22Rv1 (cell line): ENCODE data around the gene PVR.

Experiments used
- H3K27ac ChIP-seq: fragments of 450-650 bp; 2 replicates; pipeline ENCODE4 v1.5.1; 2017
- ZFX ChIP-seq: fragments of 450-650 bp; IDR thresholded peaks from 2 replicates; pipeline ENCODE4 v1.6.1; 2017; ENCODE audit warnings: antibody characterized with exemption, borderline replicate concordance
- TF ChIP-seq, protein P1 (sequence below): fragments of 450-650 bp; IDR thresholded peaks from 2 replicates; pipeline ENCODE4 v1.5.1; 2017; ENCODE audit warnings: mild to moderate bottlenecking

The PVR gene, protein sequence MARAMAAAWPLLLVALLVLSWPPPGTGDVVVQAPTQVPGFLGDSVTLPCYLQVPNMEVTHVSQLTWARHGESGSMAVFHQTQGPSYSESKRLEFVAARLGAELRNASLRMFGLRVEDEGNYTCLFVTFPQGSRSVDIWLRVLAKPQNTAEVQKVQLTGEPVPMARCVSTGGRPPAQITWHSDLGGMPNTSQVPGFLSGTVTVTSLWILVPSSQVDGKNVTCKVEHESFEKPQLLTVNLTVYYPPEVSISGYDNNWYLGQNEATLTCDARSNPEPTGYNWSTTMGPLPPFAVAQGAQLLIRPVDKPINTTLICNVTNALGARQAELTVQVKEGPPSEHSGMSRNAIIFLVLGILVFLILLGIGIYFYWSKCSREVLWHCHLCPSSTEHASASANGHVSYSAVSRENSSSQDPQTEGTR

DNA sequence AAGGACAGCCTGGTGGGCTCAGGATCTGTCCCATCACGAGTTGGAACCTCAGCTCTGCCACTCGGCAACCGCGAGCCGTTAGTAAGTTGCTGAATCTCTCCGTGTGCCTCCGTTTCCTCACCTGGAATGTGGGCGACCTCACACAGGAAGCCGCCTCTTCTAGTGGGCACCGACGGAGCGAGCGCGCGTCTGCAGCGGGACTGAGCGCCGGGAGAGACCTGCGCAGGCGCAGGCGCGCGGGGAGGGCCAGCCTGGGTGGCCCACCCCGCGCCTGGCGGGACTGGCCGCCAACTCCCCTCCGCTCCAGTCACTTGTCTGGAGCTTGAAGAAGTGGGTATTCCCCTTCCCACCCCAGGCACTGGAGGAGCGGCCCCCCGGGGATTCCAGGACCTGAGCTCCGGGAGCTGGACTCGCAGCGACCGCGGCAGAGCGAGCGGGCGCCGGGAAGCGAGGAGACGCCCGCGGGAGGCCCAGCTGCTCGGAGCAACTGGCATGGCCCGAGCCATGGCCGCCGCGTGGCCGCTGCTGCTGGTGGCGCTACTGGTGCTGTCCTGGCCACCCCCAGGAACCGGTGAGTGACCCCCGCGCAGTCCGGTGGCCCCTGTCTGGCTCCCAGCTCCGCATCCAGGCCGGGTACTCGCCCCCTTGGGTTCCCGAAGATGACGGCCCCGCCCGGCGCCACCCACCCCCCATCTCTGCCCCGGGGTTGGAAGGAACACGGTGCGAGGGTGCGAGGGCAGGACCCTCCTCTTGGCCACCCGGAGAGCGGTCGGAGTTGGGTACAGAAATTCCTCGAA lies at the start of gene PVR:
TSS of gene PVR (plus strand) at position 306 of the 797 bp plus-strand sequence. CDS start at position 493, 187 bp downstream.
- no peak for TF ChIP-seq ZFX
- TF ChIP-seq, protein P1, sequence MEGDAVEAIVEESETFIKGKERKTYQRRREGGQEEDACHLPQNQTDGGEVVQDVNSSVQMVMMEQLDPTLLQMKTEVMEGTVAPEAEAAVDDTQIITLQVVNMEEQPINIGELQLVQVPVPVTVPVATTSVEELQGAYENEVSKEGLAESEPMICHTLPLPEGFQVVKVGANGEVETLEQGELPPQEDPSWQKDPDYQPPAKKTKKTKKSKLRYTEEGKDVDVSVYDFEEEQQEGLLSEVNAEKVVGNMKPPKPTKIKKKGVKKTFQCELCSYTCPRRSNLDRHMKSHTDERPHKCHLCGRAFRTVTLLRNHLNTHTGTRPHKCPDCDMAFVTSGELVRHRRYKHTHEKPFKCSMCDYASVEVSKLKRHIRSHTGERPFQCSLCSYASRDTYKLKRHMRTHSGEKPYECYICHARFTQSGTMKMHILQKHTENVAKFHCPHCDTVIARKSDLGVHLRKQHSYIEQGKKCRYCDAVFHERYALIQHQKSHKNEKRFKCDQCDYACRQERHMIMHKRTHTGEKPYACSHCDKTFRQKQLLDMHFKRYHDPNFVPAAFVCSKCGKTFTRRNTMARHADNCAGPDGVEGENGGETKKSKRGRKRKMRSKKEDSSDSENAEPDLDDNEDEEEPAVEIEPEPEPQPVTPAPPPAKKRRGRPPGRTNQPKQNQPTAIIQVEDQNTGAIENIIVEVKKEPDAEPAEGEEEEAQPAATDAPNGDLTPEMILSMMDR: peak; percentile 29; the same call in 1 of the 2 replicates
- peak within 1 kb of the TSS; percentile 86 for H3K27ac ChIP-seq

DNA sequence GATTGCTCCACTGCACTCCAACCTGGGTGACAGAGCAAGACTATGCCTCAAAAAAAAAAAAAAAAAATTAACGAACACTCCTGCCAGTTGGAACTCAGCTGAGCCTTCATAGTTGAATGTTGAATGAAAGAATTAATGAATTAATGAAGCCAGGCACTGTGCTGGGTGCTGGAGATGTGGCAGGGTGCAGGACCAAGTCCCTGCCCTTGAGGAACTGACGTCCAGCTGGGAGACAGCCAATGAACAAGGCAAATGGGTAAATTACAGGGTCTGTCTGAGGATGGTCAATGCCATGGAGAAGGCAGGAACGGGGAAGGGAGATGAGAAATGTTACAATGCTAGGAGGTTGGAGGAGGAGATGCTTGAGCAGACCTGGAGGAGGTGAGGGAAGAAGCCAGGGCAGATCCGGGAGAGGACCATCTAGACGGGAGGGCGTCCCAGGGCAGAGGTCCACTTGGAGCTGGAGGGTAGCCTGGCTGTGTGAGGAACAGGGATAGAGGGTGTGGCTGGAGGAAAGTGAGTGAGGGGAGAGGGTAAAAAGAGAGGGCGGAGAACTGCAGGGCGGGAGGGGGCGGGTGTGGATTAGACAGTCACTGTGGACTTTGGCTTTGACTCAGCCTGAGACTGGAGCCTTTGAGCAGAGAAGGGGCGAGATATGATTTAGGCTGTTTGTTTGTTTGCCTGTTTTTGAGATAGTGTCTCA lies 47.1 kb upstream of the PVR start:
- TF ChIP-seq ZFX: no peak
- H3K27ac ChIP-seq: no peak overlapping the region

DNA sequence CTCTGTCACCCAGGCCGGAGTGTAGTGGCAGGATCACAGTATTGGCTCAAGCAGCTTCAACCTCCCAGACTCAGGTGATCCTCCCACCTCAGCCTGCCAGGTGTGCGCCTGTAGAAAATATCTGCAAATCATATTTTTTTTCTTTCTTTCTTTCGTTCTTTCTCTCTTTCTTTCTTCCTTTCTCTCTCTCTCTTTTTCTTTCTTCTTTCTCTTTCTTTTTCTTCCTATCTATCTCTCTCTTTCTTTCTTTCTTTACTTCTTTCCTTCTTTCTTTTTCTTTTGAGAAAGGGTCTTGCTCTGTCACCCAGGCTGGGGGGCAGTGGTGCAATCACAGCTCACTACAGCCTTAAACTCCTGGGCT lies 46.6 kb upstream of the PVR start:
- no peak for TF ChIP-seq ZFX
- TF ChIP-seq, protein P1: no peak
- H3K27ac ChIP-seq: no peak overlapping the region

DNA sequence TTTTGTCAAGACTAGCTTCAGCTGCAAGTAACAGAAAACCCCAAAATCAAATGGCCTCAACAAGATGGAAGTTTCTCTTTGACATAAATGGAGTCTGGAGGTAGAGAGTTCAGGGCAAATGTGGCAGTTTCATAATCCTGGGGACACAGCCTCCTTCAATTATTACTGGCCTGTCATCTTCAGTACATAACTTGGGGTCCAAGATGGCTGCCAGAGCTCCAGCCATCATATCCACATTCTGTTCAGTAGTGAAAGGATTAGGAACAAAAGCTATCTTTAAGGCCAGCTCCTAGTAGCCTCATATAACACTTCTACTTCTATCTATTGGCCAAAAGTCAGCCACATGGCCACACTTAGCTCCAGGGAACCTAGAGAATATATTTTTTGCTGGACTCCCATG lies 45.4 kb upstream of the PVR start:
- TF ChIP-seq, protein P1: no peak
- TF ChIP-seq ZFX: no peak

DNA sequence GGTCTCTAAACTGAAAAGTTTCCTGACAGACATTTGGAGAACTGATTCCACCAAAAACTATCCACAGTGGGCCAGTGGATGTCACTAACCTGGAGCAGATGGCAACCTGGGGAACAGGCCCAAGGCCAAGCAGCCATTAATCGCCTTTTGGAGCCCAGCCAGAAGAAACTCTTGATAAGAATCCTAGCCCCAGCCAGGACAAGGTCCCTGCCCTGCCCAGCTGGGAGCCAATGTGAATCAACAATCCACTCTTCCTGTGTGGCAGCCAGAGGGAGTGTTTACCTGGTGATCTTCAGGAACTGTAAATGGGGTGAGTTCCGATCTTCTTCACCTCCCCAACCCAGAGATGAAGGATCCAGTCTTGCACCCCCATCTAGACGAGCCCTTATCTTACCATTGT lies 44.8 kb upstream of the PVR start:
- no peak for TF ChIP-seq ZFX
- TF ChIP-seq, protein P1: no peak
- no peak overlapping the region for H3K27ac ChIP-seq

More for the DNA sequence above, 45.4 kb upstream of the PVR start:
- no peak overlapping the region for H3K27ac ChIP-seq

DNA sequence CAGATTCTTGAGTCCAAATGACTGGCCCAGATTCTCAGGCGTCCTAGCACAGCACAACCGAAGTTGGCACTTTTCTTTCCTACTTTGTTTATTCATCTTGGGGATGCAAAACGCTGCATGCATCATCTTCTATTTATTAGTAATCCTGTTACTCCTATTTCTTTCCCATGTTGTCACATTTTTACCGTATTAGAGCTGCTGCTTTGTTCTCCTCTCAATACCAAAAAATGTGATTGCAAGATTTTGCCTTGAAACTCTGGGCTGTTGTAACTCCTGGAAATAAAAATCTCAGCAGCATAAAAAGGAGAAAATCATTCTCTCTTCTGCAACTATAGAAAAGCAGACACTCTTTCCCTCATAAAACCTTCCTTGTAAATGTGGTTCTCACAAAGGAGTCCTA lies 43.2 kb upstream of the PVR start:
- no peak overlapping the region for H3K27ac ChIP-seq
- no peak for TF ChIP-seq ZFX

DNA sequence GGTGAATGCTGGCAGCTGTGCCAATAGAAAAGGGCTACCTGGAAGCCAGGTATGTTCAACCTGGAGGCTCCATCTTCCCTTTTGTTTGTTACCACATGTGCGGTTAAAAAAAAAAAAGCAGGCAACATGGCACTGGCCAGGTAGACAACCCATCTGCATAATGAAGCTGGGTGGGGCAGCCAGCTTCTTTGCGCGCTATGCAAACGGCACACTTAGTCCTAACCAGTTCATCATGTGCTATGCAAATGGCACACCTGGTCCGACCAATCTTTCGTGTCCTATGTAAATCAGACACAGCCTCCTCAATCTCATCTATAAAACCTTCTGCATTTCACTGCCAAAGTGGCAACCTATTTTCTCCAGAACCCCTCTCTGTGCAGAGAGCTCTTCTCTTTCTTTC lies 41.6 kb upstream of the PVR start:
- TF ChIP-seq, protein P1: no peak
- H3K27ac ChIP-seq: peak overlapping the region; percentile 71
